Neural progenitor cell (in vitro differentiated cells): ENCODE measurements around the gene KRT72. TPM values are rescaled to one million over a fixed set of nuclear protein-coding genes. Genes with fewer than 3 reads are reported as not detected.

Source experiments
- DNase-seq: peaks from one replicate; pipeline ENCODE4 v3.0.0-alpha.2; 2016; ENCODE audit warnings: low spot score
- H2AFZ ChIP-seq: fragments of 200-600 bp; sonication (generic); replicated peaks from 2 replicates; pipeline ENCODE4 v1.6.1; 2016; ENCODE audit warnings: antibody characterized with exemption
- H3F3A ChIP-seq: fragments of 200-600 bp; sonication (generic); 2 replicates; pipeline ENCODE4 v1.6.1; 2016; ENCODE audit warnings: antibody characterized with exemption, low read depth
- H3K27ac ChIP-seq: fragments of 200-600 bp; sonication (generic); 2 replicates; pipeline ENCODE4 v1.5.1; 2016; ENCODE audit warnings: mild to moderate bottlenecking
- H3K27me3 ChIP-seq: fragments of 200-600 bp; sonication (generic); 2 replicates; pipeline ENCODE4 v1.6.1; 2016; ENCODE audit warnings: mild to moderate bottlenecking, moderate library complexity
- H3K36me3 ChIP-seq: fragments of 200-600 bp; sonication (generic); 2 replicates; pipeline ENCODE4 v1.5.1; 2016
- H3K4me1 ChIP-seq: fragments of 200-600 bp; sonication (generic); 2 replicates; pipeline ENCODE4 v1.6.1; 2016; ENCODE audit warnings: mixed run types
- H3K4me2 ChIP-seq: fragments of 200-600 bp; sonication (generic); 2 replicates; pipeline ENCODE4 v1.6.1; 2016
- H3K4me3 ChIP-seq: fragments of 200-600 bp; sonication (generic); 2 replicates; pipeline ENCODE4 v1.5.1; 2016
- H3K79me2 ChIP-seq: fragments of 200-600 bp; sonication (generic); 2 replicates; pipeline ENCODE4 v1.6.1; 2016; ENCODE audit warnings: low read depth
- H3K9ac ChIP-seq: fragments of 200-600 bp; sonication (generic); 2 replicates; pipeline ENCODE4 v1.6.1; 2016
- H3K9me3 ChIP-seq: fragments of 200-600 bp; sonication (generic); 2 replicates; pipeline ENCODE4 v1.5.1; 2016; ENCODE audit warnings: low read depth
- H4K20me1 ChIP-seq: fragments of 200-600 bp; sonication (generic); 2 replicates; pipeline ENCODE4 v1.6.1; 2016; ENCODE audit warnings: low read depth
- H3K27ac Mint-ChIP-seq: 3 replicates; pipeline ENCODE4 v1.8.0; 2021; ENCODE audit warnings: mixed read lengths
- H3K27me3 Mint-ChIP-seq: 2 replicates; pipeline ENCODE4 v1.8.0; 2022; ENCODE audit warnings: low read depth, mild to moderate bottlenecking, inconsistent platforms, moderate library complexity, mixed read lengths; ENCODE audit not compliant: insufficient read depth
- H3K36me3 Mint-ChIP-seq: 3 replicates; pipeline ENCODE4 v1.8.0; 2021; ENCODE audit warnings: mixed read lengths
- H3K4me1 Mint-ChIP-seq: 3 replicates; pipeline ENCODE4 v1.8.0; 2021; ENCODE audit warnings: mixed read lengths
- H3K4me3 Mint-ChIP-seq: 3 replicates; pipeline ENCODE4 v1.8.0; 2021; ENCODE audit warnings: mild to moderate bottlenecking, moderate library complexity, mixed read lengths
- H3K9me3 Mint-ChIP-seq: 3 replicates; pipeline ENCODE4 v1.8.0; 2020; ENCODE audit warnings: mixed read lengths
- EZH2 ChIP-seq: fragments of 200-600 bp; sonication (generic); IDR thresholded peaks from 2 replicates; pipeline ENCODE4 v1.6.1; 2017; ENCODE audit warnings: antibody characterized with exemption, mild to moderate bottlenecking, moderate library complexity
- EZH2phosphoT487 ChIP-seq: fragments of 200-600 bp; sonication (generic); IDR thresholded peaks from 2 replicates; pipeline ENCODE4 v1.6.1; 2017; ENCODE audit warnings: antibody characterized with exemption
- total RNA-seq: library from RNA; depleted of rRNA; stranded (reverse); fragments of >200 nt; gene quantifications from 2 replicates; pipeline ENCODE4 v1.2.3, GENCODE V29; 2015; ENCODE audit warnings: low replicate concordance
- TF ChIP-seq, protein P1 (sequence below): fragments of 200-600 bp; sonication (generic); IDR thresholded peaks from 2 replicates; pipeline ENCODE4 v1.5.1; 2017; ENCODE audit warnings: antibody characterized with exemption, mild to moderate bottlenecking

The KRT72 gene
- total RNA-seq, 1 donor from 2014 or later: not detected

DNA sequence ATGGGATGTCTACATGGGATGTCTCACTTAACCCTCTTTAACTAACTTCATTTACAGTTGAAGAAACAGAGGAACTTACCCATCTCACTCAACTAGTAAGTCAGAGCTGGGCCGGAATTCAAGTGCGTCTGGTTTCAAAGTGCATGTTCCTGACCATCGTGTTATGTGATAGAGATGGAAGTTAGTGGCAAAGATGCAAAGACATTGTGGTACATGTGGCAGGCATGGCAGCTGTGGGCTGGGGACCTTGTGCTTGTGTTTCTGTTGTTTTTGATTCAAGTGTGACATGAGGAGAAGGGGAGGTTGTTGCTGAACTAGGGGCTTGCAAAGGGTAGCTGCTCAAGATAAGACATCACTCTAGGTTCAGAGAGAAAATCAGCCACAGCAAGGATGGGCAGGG, 25.3 kb downstream of the KRT72 start:
- H3K36me3 ChIP-seq: no peaks in the 10 kb centered on the region
- H3K79me2 ChIP-seq: no peaks in the 10 kb centered on the region
- Mint-ChIP-seq H3K27me3 (peaks cover 10% of the 10 kb centered on the region), H3K9me3 (no peaks in the 10 kb centered on the region), H3K4me3 (no peak overlapping the region), H3K36me3 (no peaks in the 10 kb centered on the region), H3K27ac (no peak overlapping the region), H3K4me1 (no peaks in the 10 kb centered on the region)
- H3F3A ChIP-seq: no peaks in the 10 kb centered on the region
- TF ChIP-seq, protein P1, sequence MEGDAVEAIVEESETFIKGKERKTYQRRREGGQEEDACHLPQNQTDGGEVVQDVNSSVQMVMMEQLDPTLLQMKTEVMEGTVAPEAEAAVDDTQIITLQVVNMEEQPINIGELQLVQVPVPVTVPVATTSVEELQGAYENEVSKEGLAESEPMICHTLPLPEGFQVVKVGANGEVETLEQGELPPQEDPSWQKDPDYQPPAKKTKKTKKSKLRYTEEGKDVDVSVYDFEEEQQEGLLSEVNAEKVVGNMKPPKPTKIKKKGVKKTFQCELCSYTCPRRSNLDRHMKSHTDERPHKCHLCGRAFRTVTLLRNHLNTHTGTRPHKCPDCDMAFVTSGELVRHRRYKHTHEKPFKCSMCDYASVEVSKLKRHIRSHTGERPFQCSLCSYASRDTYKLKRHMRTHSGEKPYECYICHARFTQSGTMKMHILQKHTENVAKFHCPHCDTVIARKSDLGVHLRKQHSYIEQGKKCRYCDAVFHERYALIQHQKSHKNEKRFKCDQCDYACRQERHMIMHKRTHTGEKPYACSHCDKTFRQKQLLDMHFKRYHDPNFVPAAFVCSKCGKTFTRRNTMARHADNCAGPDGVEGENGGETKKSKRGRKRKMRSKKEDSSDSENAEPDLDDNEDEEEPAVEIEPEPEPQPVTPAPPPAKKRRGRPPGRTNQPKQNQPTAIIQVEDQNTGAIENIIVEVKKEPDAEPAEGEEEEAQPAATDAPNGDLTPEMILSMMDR: no peak
- no peak for TF ChIP-seq EZH2
- no peak for TF ChIP-seq EZH2phosphoT487
- no peak overlapping the region for H3K4me3 ChIP-seq
- H2AFZ ChIP-seq: no peak overlapping the region
- no peaks in the 10 kb centered on the region for H3K27me3 ChIP-seq
- no peak overlapping the region for H3K9ac ChIP-seq
- no peaks in the 10 kb centered on the region for H3K4me1 ChIP-seq
- H3K27ac ChIP-seq: no peak overlapping the region
- no peaks in the 10 kb centered on the region for H4K20me1 ChIP-seq
- no peak overlapping the region for H3K4me2 ChIP-seq
- H3K9me3 ChIP-seq: no peaks in the 10 kb centered on the region
- no peak for DNase-seq

DNA sequence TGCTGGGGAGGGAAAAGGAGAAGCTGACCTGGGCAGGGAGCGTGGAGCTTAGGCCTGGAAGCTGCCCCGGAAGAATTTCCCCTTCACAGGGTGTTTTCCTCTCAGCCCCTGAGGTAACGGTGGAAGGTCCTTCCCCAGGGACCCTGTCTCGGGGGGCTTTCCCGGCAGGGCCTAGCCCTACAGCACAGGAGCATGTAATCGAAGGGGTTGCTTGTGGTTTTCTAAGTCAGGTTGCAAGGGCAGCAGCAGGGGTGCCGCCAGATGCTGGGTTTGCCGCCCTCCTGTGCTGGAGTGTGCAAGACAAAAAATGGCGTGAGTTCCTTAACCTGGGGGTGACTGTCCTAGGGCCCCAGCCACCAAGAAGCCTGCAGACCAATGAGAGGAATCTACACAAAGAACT, 26.0 kb downstream of the KRT72 start:
- Mint-ChIP-seq H3K27me3 (peaks cover 10% of the 10 kb centered on the region), H3K4me3 (no peak overlapping the region), H3K27ac (no peak overlapping the region), H3K9me3 (no peaks in the 10 kb centered on the region), H3K36me3 (no peaks in the 10 kb centered on the region), H3K4me1 (no peaks in the 10 kb centered on the region)
- TF ChIP-seq EZH2phosphoT487 (no peak), EZH2 (no peak)
- TF ChIP-seq, protein P1: no peak
- H3K79me2 ChIP-seq: no peaks in the 10 kb centered on the region
- no peak overlapping the region for H2AFZ ChIP-seq
- no peaks in the 10 kb centered on the region for H4K20me1 ChIP-seq
- DNase-seq: no peak
- H3K9me3 ChIP-seq: no peaks in the 10 kb centered on the region
- H3K4me1 ChIP-seq: no peaks in the 10 kb centered on the region
- H3K9ac ChIP-seq: no peak overlapping the region
- H3K4me3 ChIP-seq: no peak overlapping the region
- no peaks in the 10 kb centered on the region for H3F3A ChIP-seq
- H3K36me3 ChIP-seq: no peaks in the 10 kb centered on the region
- H3K4me2 ChIP-seq: no peak overlapping the region
- H3K27ac ChIP-seq: no peak overlapping the region
- H3K27me3 ChIP-seq: no peaks in the 10 kb centered on the region

DNA sequence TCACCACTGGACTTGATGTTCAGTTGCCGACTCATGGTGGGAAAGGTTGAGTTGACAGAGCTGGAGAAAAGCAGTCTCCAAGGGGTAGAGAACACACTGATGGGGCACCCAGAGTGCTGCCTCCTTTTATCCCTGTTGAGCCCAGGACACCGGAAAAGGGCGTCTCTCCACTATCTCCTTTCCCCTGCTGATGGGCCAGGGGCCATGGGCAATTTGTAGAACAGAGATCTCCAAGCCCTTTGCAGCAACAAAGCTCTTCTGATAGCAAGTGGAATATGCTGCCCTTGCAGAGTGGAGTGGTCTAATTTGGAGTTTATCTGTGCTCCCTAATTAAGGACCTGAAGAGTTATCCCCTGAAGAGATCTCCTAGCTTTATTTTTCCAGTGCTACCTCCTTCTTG, 27.5 kb downstream of the KRT72 start, which contains the start of gene KRT74:
Gene KRT74 (minus strand): TSS at position 101 of the 400 bp plus-strand sequence. CDS start 66 bp downstream, at position 35.
- H3K4me1 ChIP-seq: no peaks in the 10 kb centered on the region
- no peak within 1 kb of the TSS for H3K4me3 ChIP-seq
- H3K9me3 ChIP-seq: no peaks in the 10 kb centered on the region
- H4K20me1 ChIP-seq: no peaks in the 10 kb centered on the region
- Mint-ChIP-seq H3K27me3 (peaks cover 8% of the 10 kb centered on the region), H3K27ac (no peak within 1 kb of the TSS), H3K36me3 (no peaks in the 10 kb centered on the region), H3K4me1 (no peaks in the 10 kb centered on the region), H3K4me3 (no peak within 1 kb of the TSS), H3K9me3 (no peaks in the 10 kb centered on the region)
- no peaks in the 10 kb centered on the region for H3F3A ChIP-seq
- no peak within 1 kb of the TSS for H2AFZ ChIP-seq
- H3K9ac ChIP-seq: no peak within 1 kb of the TSS
- H3K27ac ChIP-seq: no peak within 1 kb of the TSS
- no peaks in the 10 kb centered on the region for H3K27me3 ChIP-seq
- no peaks in the 10 kb centered on the region for H3K79me2 ChIP-seq
- no peak for DNase-seq
- no peaks in the 10 kb centered on the region for H3K36me3 ChIP-seq
- no peak within 1 kb of the TSS for H3K4me2 ChIP-seq
- no peak for TF ChIP-seq EZH2phosphoT487
- TF ChIP-seq EZH2: no peak
- TF ChIP-seq, protein P1: no peak
